ENCODE measurements around the gene INSYN1.

Gene INSYN1

DNA sequence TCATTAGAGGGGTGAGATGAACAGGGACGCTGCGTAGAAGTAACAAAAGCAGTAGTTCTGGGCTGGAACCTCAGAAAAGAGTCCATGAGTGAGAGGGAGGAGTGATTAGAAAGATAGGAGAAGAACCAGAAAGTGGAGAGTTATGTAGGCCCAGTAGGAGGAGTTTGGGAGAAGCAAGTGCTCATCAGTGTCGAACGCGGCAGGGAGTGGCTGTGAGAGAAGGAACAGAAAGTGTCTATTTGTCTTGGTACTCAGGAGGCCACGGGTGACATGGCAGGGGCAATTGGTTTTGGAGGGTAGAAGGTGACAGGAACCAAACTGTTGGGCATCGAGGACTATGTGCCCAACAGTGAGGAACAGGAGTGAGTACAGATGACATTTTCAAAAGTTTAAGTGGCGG lies 1.3 kb upstream of the INSYN1 start:
- peaks cover 68% of the 10 kb centered on the region for H3K27me3 ChIP-seq (ENCODE audit: control insufficient read depth, insufficient read depth, low read length)
- H3K4me1 ChIP-seq (ENCODE audit: control insufficient read depth, insufficient read depth, low read length): no peaks in the 10 kb centered on the region
- no peak overlapping the region for H3K4me3 ChIP-seq (ENCODE audit: low read length)
- H3K36me3 ChIP-seq (ENCODE audit: insufficient read depth, low read length): no peaks in the 10 kb centered on the region
- no peak overlapping the region for H3K9ac ChIP-seq (ENCODE audit: low read depth, low read length)
- H3K9me3 ChIP-seq (replicated peaks; ENCODE audit: low read length): no peaks in the 10 kb centered on the region
- H3K4me2 ChIP-seq (ENCODE audit: low read length): no peak overlapping the region

DNA sequence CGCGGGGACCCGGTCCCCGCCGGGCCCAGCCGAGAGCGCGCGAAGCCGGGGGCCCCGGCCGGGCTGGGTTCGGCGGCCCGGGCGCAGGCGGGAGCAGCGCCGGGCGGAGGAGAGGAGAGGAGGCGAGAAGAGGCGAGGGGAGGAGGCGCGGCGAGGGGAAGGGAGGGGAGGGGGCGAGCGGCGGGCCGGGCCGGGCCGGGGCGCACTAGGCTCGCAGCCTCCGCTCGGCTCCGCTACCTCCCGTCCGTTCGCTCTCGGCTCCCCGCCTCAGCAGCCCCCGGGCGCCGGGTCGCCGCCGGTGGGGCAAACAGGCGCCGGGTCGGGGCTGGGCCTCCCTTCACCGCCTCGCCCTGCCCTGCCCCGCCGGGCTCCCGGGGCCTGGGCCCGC lies 351 bp downstream of the INSYN1 start:
- Histone ChIP-seq H3K4me1 (ENCODE audit: control insufficient read depth, insufficient read depth, low read length) (no peaks in the 10 kb centered on the region), H3K9me3 (replicated peaks; ENCODE audit: low read length) (no peaks in the 10 kb centered on the region), H3K4me2 (ENCODE audit: low read length) (peak overlapping the region; percentile 90), H3K9ac (ENCODE audit: low read depth, low read length) (peak overlapping the region; percentile 41), H3K27me3 (ENCODE audit: control insufficient read depth, insufficient read depth, low read length) (peaks cover 62% of the 10 kb centered on the region), H3K4me3 (ENCODE audit: low read length) (peak overlapping the region; percentile 70), H3K36me3 (ENCODE audit: insufficient read depth, low read length) (no peaks in the 10 kb centered on the region)

DNA sequence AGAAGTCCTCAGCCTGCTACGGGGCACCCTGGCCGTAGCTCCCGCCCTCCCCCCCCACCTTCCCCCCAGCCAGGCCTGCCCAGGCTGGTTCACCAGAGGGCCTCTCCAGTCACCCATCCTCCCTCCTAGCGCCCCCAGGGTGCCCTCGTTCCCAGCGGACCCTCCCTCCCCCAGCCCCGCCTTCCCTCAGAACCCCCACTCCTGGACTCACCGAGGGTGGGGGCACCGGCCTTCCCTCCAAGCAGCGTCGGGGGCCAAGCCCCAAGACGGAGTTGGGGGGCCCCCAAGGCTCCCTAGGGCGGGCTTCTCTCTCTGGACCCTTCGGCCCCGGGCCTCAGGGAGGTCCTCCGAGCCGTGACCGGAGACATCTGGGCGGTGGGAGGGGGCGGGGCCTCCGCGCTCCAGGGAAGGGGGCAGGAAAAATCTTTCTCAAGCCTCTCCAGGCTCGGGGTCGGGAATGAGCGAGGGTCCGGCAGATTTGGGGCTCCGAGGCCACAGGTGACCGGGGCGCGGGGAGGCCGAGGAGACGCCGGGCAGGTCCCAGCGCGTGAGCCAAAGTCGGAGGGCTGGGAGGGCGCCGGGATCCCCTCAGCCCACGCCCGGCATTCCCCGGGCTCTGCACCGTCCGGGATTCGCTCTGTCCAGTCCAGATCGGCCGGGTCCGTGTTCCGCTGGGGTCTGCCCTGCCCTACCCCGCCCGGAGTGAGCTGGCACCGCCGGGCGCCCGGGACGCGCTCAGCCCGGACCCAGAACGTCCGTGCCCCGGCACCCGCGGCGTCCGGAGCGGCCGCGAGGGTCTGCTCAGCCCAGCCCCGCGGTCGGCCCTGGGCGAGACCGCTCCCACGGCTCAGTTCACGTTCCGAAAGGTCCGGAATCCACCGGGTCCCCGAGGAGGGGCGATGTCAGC lies 999 bp downstream of the INSYN1 start:
- no peaks in the 10 kb centered on the region for H3K36me3 ChIP-seq (ENCODE audit: insufficient read depth, low read length)
- H3K9ac ChIP-seq (ENCODE audit: low read depth, low read length): peak overlapping the region; percentile 41
- H3K27me3 ChIP-seq (ENCODE audit: control insufficient read depth, insufficient read depth, low read length): peaks cover 63% of the 10 kb centered on the region
- no peaks in the 10 kb centered on the region for H3K9me3 ChIP-seq (replicated peaks; ENCODE audit: low read length)
- peak overlapping the region; percentile 70 for H3K4me3 ChIP-seq (ENCODE audit: low read length)
- H3K4me1 ChIP-seq (ENCODE audit: control insufficient read depth, insufficient read depth, low read length): no peaks in the 10 kb centered on the region
- peak overlapping the region; percentile 90 for H3K4me2 ChIP-seq (ENCODE audit: low read length)

DNA sequence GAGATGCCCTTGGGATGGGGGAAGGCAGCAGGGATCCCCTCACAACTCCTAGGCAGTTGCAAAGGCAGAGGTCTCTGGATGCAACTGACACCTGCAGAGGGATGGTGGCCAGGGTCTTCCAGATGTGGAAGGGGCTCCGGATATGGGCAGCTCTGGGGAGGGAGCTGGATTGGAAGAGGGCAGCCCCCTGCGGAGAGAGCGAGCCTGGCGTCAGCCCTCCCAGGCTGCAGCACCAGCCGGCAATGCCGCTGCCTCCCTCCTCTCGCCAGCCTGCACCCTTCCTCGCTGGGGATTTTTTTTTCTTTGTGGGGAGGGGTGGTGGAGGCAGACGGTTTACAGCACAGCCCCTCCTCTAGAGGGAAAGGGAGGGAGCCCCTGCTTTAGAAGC lies 1.6 kb downstream of the INSYN1 start:
- no peaks in the 10 kb centered on the region for H3K36me3 ChIP-seq (ENCODE audit: insufficient read depth, low read length)
- peaks cover 64% of the 10 kb centered on the region for H3K27me3 ChIP-seq (ENCODE audit: control insufficient read depth, insufficient read depth, low read length)
- peaks cover 2% of the 10 kb centered on the region for H3K4me1 ChIP-seq (ENCODE audit: control insufficient read depth, insufficient read depth, low read length)
- H3K9ac ChIP-seq (ENCODE audit: low read depth, low read length): no peak overlapping the region
- no peak overlapping the region for H3K4me3 ChIP-seq (ENCODE audit: low read length)
- no peaks in the 10 kb centered on the region for H3K9me3 ChIP-seq (replicated peaks; ENCODE audit: low read length)
- H3K4me2 ChIP-seq (ENCODE audit: low read length): no peak overlapping the region

DNA sequence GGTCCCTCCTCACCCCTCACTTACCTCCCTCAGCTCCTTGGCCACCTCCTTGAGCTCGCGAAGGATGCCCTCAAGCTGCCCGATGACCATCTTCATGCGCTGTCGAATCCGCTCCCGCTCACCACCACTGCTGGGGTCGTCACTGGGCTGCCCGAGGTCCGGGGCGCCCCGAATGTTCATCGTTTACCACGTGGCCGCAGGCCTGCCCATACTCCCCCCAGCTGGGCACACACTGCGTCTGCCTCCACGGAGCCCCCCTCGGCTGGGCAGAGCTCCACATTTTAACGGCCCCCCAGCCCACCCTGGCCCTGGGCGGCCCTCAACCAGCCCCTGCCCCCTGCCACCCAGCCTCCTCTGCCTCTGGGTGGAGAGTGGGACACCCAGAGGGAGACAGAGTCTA lies 2.2 kb downstream of the INSYN1 start:
- Histone ChIP-seq H3K4me1 (ENCODE audit: control insufficient read depth, insufficient read depth, low read length) (peaks cover 2% of the 10 kb centered on the region), H3K9ac (ENCODE audit: low read depth, low read length) (no peak overlapping the region), H3K4me3 (ENCODE audit: low read length) (no peak overlapping the region), H3K36me3 (ENCODE audit: insufficient read depth, low read length) (no peaks in the 10 kb centered on the region), H3K4me2 (ENCODE audit: low read length) (no peak overlapping the region), H3K9me3 (replicated peaks; ENCODE audit: low read length) (no peaks in the 10 kb centered on the region), H3K27me3 (ENCODE audit: control insufficient read depth, insufficient read depth, low read length) (peaks cover 69% of the 10 kb centered on the region)

DNA sequence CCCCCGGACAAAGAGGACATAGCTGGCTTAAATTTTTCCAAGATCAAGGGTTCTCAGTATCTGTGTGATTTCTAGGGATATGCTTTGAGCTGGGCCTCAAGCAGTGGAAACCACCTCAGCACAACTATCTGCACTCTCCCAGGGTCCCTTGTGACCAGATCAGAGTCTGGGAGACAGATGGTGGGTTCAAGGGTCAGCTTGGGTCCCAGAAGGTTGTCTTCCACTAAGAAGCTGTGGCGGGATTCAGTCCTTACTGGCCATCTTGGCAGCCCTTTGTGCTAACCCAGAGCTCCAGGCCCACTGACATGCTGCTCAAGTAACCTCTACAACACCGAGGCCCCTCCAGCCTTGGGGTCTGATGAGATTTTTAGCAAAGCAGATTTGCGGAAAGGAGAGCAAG lies 2.7 kb downstream of the INSYN1 start:
- no peak overlapping the region for H3K9ac ChIP-seq (ENCODE audit: low read depth, low read length)
- no peaks in the 10 kb centered on the region for H3K9me3 ChIP-seq (replicated peaks; ENCODE audit: low read length)
- H3K4me1 ChIP-seq (ENCODE audit: control insufficient read depth, insufficient read depth, low read length): peaks cover 2% of the 10 kb centered on the region
- H3K36me3 ChIP-seq (ENCODE audit: insufficient read depth, low read length): no peaks in the 10 kb centered on the region
- H3K27me3 ChIP-seq (ENCODE audit: control insufficient read depth, insufficient read depth, low read length): peaks cover 70% of the 10 kb centered on the region
- H3K4me3 ChIP-seq (ENCODE audit: low read length): no peak overlapping the region
- no peak overlapping the region for H3K4me2 ChIP-seq (ENCODE audit: low read length)

DNA sequence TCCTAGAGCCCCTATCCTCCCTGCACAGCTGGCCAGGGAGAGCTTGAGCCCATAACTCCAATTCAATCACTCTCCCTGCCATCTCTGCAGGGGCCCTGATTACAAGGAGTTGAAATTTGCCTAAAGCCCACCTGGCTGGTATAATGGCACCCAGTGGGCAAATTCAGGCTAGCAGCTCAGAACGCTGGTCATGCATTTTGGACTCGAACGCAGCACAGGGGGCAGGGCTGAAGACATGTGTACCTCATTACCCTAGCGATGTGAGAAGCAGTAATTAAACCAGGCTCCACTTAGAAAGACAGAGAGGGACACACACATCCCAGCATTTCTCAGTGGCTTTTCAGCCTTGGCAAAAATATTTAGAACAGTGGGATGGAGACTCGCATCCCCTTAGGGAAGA lies 3.2 kb downstream of the INSYN1 start:
- Histone ChIP-seq H3K27me3 (ENCODE audit: control insufficient read depth, insufficient read depth, low read length) (peaks cover 75% of the 10 kb centered on the region), H3K9ac (ENCODE audit: low read depth, low read length) (no peak overlapping the region), H3K4me1 (ENCODE audit: control insufficient read depth, insufficient read depth, low read length) (peaks cover 2% of the 10 kb centered on the region), H3K36me3 (ENCODE audit: insufficient read depth, low read length) (no peaks in the 10 kb centered on the region), H3K4me2 (ENCODE audit: low read length) (no peak overlapping the region), H3K9me3 (replicated peaks; ENCODE audit: low read length) (no peaks in the 10 kb centered on the region), H3K4me3 (ENCODE audit: low read length) (no peak overlapping the region)

DNA sequence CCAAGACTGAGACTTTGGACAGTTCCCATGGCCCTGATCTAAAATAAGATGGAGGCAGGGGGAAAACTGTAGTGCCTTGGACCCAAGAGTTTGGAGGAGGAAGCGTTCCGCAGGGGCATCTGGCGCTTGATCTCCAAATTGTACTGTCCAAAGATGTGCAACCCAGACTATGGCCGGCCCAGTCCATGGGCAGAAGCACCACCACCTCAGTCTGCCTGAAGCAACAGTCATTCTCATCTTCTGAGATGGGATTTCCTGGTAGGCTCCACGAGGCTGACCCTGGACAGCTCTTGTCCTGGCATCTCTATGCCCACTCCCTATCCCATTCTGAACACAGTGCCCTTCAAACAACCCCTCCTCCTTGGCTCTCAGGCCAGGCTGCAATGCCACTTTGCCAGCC lies 3.6 kb downstream of the INSYN1 start:
- Histone ChIP-seq H3K4me1 (ENCODE audit: control insufficient read depth, insufficient read depth, low read length) (peaks cover 2% of the 10 kb centered on the region), H3K9me3 (replicated peaks; ENCODE audit: low read length) (no peaks in the 10 kb centered on the region), H3K36me3 (ENCODE audit: insufficient read depth, low read length) (no peaks in the 10 kb centered on the region), H3K9ac (ENCODE audit: low read depth, low read length) (no peak overlapping the region), H3K4me2 (ENCODE audit: low read length) (no peak overlapping the region), H3K27me3 (ENCODE audit: control insufficient read depth, insufficient read depth, low read length) (peaks cover 71% of the 10 kb centered on the region), H3K4me3 (ENCODE audit: low read length) (no peak overlapping the region)

DNA sequence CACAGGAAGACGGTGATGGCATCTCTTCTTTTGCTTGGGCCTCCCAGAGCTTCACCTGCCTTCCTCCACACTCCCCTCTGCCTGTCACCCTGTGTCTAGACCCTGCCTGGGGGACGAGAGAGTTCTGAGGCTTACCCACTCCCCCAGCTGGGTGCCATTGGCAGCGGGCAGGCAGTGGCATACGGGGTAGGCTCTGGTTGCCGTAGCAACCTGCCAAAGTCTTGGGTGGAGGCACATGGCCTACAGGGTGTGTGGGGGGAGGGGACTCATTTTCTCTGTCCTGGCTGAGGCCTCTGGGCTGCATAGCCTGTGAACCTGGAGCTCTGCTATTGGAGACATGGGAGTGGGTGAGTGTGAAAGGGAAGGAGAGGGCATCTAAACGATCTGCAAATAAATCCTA lies 4.4 kb downstream of the INSYN1 start:
- H3K4me3 ChIP-seq (ENCODE audit: low read length): no peak overlapping the region
- H3K4me1 ChIP-seq (ENCODE audit: control insufficient read depth, insufficient read depth, low read length): peaks cover 2% of the 10 kb centered on the region
- no peaks in the 10 kb centered on the region for H3K9me3 ChIP-seq (replicated peaks; ENCODE audit: low read length)
- peaks cover 63% of the 10 kb centered on the region for H3K27me3 ChIP-seq (ENCODE audit: control insufficient read depth, insufficient read depth, low read length)
- no peak overlapping the region for H3K4me2 ChIP-seq (ENCODE audit: low read length)
- no peak overlapping the region for H3K9ac ChIP-seq (ENCODE audit: low read depth, low read length)
- H3K36me3 ChIP-seq (ENCODE audit: insufficient read depth, low read length): no peaks in the 10 kb centered on the region

DNA sequence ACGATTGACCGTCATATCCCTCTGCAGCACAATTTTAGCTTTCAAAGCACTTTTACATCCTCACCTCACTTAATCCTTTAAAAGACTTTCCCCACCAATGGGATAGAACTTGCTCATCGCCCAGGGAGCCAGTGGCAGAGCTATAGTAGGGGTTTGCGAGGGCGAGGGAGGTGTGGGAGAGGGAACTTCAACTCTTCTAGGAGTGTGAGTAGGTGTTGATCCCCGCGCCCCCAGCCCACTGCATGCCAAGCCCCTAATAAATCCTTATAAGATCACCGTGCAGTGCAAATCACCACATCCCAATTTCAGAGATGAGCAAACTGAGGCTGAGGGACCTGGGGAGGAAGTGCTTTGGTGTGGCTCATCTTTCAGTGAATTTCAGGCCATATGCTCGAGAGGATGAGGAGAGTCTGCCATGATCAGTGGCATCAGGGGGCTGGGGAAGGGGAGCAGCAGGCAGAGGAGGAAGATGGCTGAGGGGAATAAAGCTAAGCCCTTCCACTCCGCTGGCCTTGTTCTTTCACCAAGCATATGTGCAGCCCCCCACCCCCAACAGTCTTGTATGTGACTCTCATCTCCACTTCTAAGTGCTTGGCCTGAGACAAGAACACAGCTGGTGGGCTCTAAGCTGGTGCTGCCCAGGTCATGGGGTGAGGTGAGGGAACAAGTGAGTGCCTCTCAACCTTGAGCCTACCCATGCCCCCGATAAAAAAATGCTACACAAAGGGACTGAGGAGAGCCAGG lies 5.1 kb downstream of the INSYN1 start:
- Histone ChIP-seq H3K36me3 (ENCODE audit: insufficient read depth, low read length) (no peaks in the 10 kb centered on the region), H3K27me3 (ENCODE audit: control insufficient read depth, insufficient read depth, low read length) (peaks cover 59% of the 10 kb centered on the region), H3K9me3 (replicated peaks; ENCODE audit: low read length) (no peaks in the 10 kb centered on the region), H3K4me2 (ENCODE audit: low read length) (no peak overlapping the region), H3K4me1 (ENCODE audit: control insufficient read depth, insufficient read depth, low read length) (peaks cover 2% of the 10 kb centered on the region), H3K4me3 (ENCODE audit: low read length) (no peak overlapping the region), H3K9ac (ENCODE audit: low read depth, low read length) (no peak overlapping the region)

DNA sequence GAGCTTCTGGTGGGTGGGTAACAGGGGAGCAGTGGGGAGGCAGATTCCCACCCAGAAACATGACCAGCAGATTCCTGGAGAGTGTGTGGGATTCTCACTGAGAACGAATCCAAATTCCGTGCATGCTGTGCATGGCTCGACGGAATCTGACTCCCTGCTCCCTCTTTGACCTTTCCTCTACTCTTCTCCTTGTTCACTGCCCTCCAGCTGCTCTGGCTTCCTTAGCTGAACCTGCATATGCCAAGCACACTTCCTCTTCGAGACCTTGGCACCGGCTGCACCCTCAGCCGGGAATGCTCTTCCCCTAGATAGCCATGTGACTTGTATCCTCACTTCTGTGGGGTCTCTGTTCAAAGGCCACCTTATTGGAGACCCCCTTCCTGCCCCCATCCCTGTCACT lies 6.3 kb downstream of the INSYN1 start:
- H3K27me3 ChIP-seq (ENCODE audit: control insufficient read depth, insufficient read depth, low read length): peaks cover 59% of the 10 kb centered on the region
- no peak overlapping the region for H3K4me2 ChIP-seq (ENCODE audit: low read length)
- no peaks in the 10 kb centered on the region for H3K36me3 ChIP-seq (ENCODE audit: insufficient read depth, low read length)
- H3K9me3 ChIP-seq (replicated peaks; ENCODE audit: low read length): no peaks in the 10 kb centered on the region
- H3K4me1 ChIP-seq (ENCODE audit: control insufficient read depth, insufficient read depth, low read length): peaks cover 2% of the 10 kb centered on the region
- no peak overlapping the region for H3K4me3 ChIP-seq (ENCODE audit: low read length)
- no peak overlapping the region for H3K9ac ChIP-seq (ENCODE audit: low read depth, low read length)
